Common myeloid progenitor, CD34-positive (primary cell): ENCODE data around the gene LMO2.

Experiments
- CTCF ChIA-PET: fragments of 350-600 bp; sonication (Branson Sonifier 250); formaldehyde crosslinking; loops from one replicate; lab custom pipeline; 2021; ENCODE audit warnings: antibody characterized with exemption; lab: Charles Lee
- POLR2A ChIA-PET: fragments of 350-600 bp; sonication (Branson Sonifier 250); formaldehyde crosslinking; loops from one replicate; lab custom pipeline; 2021; ENCODE audit warnings: antibody characterized with exemption; lab: Charles Lee
- DNase-seq, 3 donors: peaks; one replicate each; pipeline versions ENCODE4 v3.0.0 to v3.0.0-alpha.2; 2013
- H3K27ac ChIP-seq, 2 experiments: 1 replicate in 1 of 2; 2 replicates in 1 of 2; pipeline ENCODE4 v1.7.0; 2013; ENCODE audit warnings: inconsistent platforms in 2 of 2, low read length in 2 of 2, mild to moderate bottlenecking in 2 of 2, low read depth in 1 of 2, moderate library complexity in 1 of 2; ENCODE audit not compliant: severe bottlenecking in 2 of 2, insufficient read depth in 1 of 2, poor library complexity in 1 of 2
- H3K27me3 ChIP-seq, 5 experiments: replicated peaks in 2 of 5; 1 replicate in 3 of 5; 2 replicates in 2 of 5; pipeline versions ENCODE4 v1.6.1 to v1.7.0; 2013; ENCODE audit warnings: low read length in 4 of 5, mild to moderate bottlenecking in 2 of 5, moderate library complexity in 2 of 5, inconsistent platforms in 1 of 5; ENCODE audit not compliant: insufficient read depth in 5 of 5, control insufficient read depth in 4 of 5
- H3K36me3 ChIP-seq, 4 experiments: 1 replicate in 2 of 4; 2 replicates in 2 of 4; pipeline versions ENCODE4 v1.6.1 to v1.7.0; 2013; ENCODE audit warnings: low read length in 3 of 4, control low read depth in 1 of 4, mild to moderate bottlenecking in 1 of 4; ENCODE audit not compliant: control insufficient read depth in 4 of 4, insufficient read depth in 4 of 4
- H3K4me1 ChIP-seq, 4 experiments: 1 replicate in 3 of 4; 2 replicates in 1 of 4; pipeline versions ENCODE4 v1.6.1 to v1.7.1; 2013; ENCODE audit warnings: low read length in 3 of 4, mild to moderate bottlenecking in 3 of 4, control low read depth in 1 of 4, inconsistent platforms in 1 of 4, moderate library complexity in 1 of 4; ENCODE audit not compliant: control insufficient read depth in 4 of 4, insufficient read depth in 4 of 4; ENCODE audit errors: control extremely low read depth in 1 of 4
- H3K4me3 ChIP-seq, 7 experiments: 1 replicate in 4 of 7; 2 replicates in 3 of 7; pipeline versions ENCODE4 v1.5.1 to v1.7.0; 2013; ENCODE audit warnings: mild to moderate bottlenecking in 7 of 7, low read length in 6 of 7, moderate library complexity in 6 of 7, inconsistent platforms in 2 of 7, low read depth in 2 of 7, control low read depth in 1 of 7; ENCODE audit not compliant: insufficient read depth in 4 of 7, control insufficient read depth in 1 of 7; ENCODE audit errors: extremely low read depth in 1 of 7
- H3K9me3 ChIP-seq, 5 experiments: 1 replicate in 4 of 5; 2 replicates in 1 of 5; pipeline versions ENCODE4 v1.6.1 to v1.7.1; 2013; ENCODE audit warnings: low read length in 4 of 5, mild to moderate bottlenecking in 2 of 5, inconsistent platforms in 1 of 5, low read depth in 1 of 5, moderate library complexity in 1 of 5; ENCODE audit not compliant: control insufficient read depth in 4 of 5, insufficient read depth in 2 of 5; ENCODE audit errors: control extremely low read depth in 1 of 5
- WGBS: methylation state at CpG from one replicate; pipeline ENCODE4 v1.1.5; 2013; ENCODE audit not compliant: insufficient coverage; 5-methylcytosine and 5-hydroxymethylcytosine counted together

Gene LMO2

GRCh38 chr11:33916736-33917135 lies 24.9 kb upstream of the LMO2 start:
- H3K4me3 ChIP-seq = no peak overlapping the region
- H3K27me3 ChIP-seq = no peaks in the 10 kb centered on the region
- DNase-seq = no peak
- POLR2A ChIA-PET = interaction anchor here (1.0 kb wide), 1 partner anchor 13 kb away, joined by 3 read pairs; no protein-coding TSS in a partner anchor
- peaks cover 12 to 32% (median 28%) of the 10 kb centered on the region in 4 experiments for H3K4me1 ChIP-seq
- no peaks in the 10 kb centered on the region for H3K36me3 ChIP-seq
- CTCF ChIA-PET = interaction anchor here (0.7 to 11.7 kb wide), 3 partner anchors 12 to 37 kb away, joined by 3 to 89 read pairs (median 5); no protein-coding TSS in a partner anchor
- H3K9me3 ChIP-seq = peaks cover 0 to 13% (median 2%) of the 10 kb centered on the region in 5 experiments
- no peak overlapping the region for H3K27ac ChIP-seq

GRCh38 chr11:33915526-33915925 lies 23.6 kb upstream of the LMO2 start:
- Histone ChIP-seq H3K4me1 (peaks cover 15 to 33% (median 27%) of the 10 kb centered on the region in 4 experiments), H3K27ac (no peak overlapping the region), H3K4me3 (no peak overlapping the region), H3K36me3 (no peaks in the 10 kb centered on the region), H3K27me3 (no peaks in the 10 kb centered on the region), H3K9me3 (peaks cover 0 to 13% (median 2%) of the 10 kb centered on the region in 5 experiments)
- 100% methylated on average over 3 of the region's 5 CpGs for WGBS
- no peak for DNase-seq
- ChIA-PET CTCF (interaction anchor here (1.2 to 11.7 kb wide), 2 partner anchors 9 to 14 kb away, joined by 3 to 89 read pairs; no protein-coding TSS in a partner anchor), POLR2A (interaction anchor here (1.0 kb wide), 1 partner anchor 14 kb away, joined by 3 read pairs; no protein-coding TSS in a partner anchor)

- Histone ChIP-seq H3K4me3 (no peak overlapping the region), H3K27ac (no peak overlapping the region), H3K36me3 (no peaks in the 10 kb centered on the region), H3K4me1 (peaks cover 16 to 37% (median 25%) of the 10 kb centered on the region in 4 experiments), H3K9me3 (peaks cover 0 to 9% (median 2%) of the 10 kb centered on the region in 5 experiments), H3K27me3 (no peaks in the 10 kb centered on the region)
- CTCF ChIA-PET = interaction anchor here (1.0 to 11.7 kb wide), 6 partner anchors 11 to 57 kb away, joined by 3 to 89 read pairs (median 3); partner anchors contain the start of gene LMO2
- no peak for DNase-seq
- POLR2A ChIA-PET = no interaction called here
- 100% methylated on average over 2 of the region's 2 CpGs for whole genome bisulfite sequencing
Observed at GRCh38 chr11:33913991-33914390, 22.1 kb upstream of the LMO2 start.

GRCh38 chr11:33912405-33913361 lies 20.8 kb upstream of the LMO2 start:
- Histone ChIP-seq H3K9me3 (peaks cover 0 to 6% (median 2%) of the 10 kb centered on the region in 5 experiments), H3K27ac (peak overlapping the region; percentile 12 to 60), H3K36me3 (no peaks in the 10 kb centered on the region), H3K4me3 (peak overlapping the region in 1 of 7 experiments; percentile 6), H3K27me3 (no peaks in the 10 kb centered on the region), H3K4me1 (peaks cover 21 to 49% (median 32%) of the 10 kb centered on the region in 4 experiments)
- peak; percentile 45 to 91 (median 85) for DNase-seq
- 44% methylated on average over 9 of the region's 12 CpGs for WGBS
- CTCF ChIA-PET = interaction anchor here (0.7 to 11.7 kb wide), 10 partner anchors 11 to 70 kb away, joined by 3 to 89 read pairs (median 4); partner anchors contain the start of gene LMO2
- POLR2A ChIA-PET = interaction anchor here (0.6 to 1.5 kb wide), 7 partner anchors 12 to 31 kb away, joined by 3 to 5 read pairs (median 4); partner anchors contain the start of gene LMO2

GRCh38 chr11:33910958-33911339 lies 19.1 kb upstream of the LMO2 start:
- DNase-seq = no peak
- Histone ChIP-seq H3K36me3 (no peaks in the 10 kb centered on the region), H3K4me3 (no peak overlapping the region), H3K9me3 (peaks cover 0 to 3% (median 1%) of the 10 kb centered on the region in 5 experiments), H3K27me3 (no peaks in the 10 kb centered on the region), H3K4me1 (peaks cover 25 to 63% (median 42%) of the 10 kb centered on the region in 4 experiments), H3K27ac (no peak overlapping the region)
- CTCF ChIA-PET = interaction anchor here (0.9 to 11.7 kb wide), 13 partner anchors 9 to 60 kb away, joined by 3 to 89 read pairs (median 5); partner anchors contain the start of gene LMO2
- POLR2A ChIA-PET = no interaction called here

- ChIA-PET CTCF (interaction anchor here (0.9 to 11.7 kb wide), 13 partner anchors 8 to 61 kb away, joined by 3 to 89 read pairs (median 5); partner anchors contain the start of gene LMO2), POLR2A (no interaction called here)
- Histone ChIP-seq H3K4me3 (no peak overlapping the region), H3K27ac (no peak overlapping the region), H3K27me3 (no peaks in the 10 kb centered on the region), H3K4me1 (peaks cover 25 to 63% (median 42%) of the 10 kb centered on the region in 4 experiments), H3K9me3 (peaks cover 0 to 8% (median 3%) of the 10 kb centered on the region in 5 experiments), H3K36me3 (no peaks in the 10 kb centered on the region)
- WGBS = 50% methylated on average over 4 of the region's 6 CpGs
- no peak for DNase-seq
Observed at GRCh38 chr11:33910296-33910957, 18.6 kb upstream of the LMO2 start.
